ENCODE data around the gene LBH.

- TF ChIP-seq POLR2AphosphoS5 (IDR thresholded peaks at IDR 0.05; ENCODE audit: low read depth, low read length) (no peak), POLR2A (IDR thresholded peaks at IDR 0.05; ENCODE audit: low read depth, low read length) (no peak), TAF1 (IDR thresholded peaks at IDR 0.05; ENCODE audit: low read depth, low read length) (no peak), PAX5 (IDR thresholded peaks at IDR 0.05; ENCODE audit: insufficient read depth, low read length, severe bottlenecking) (no peak), SPI1 (IDR thresholded peaks at IDR 0.05; ENCODE audit: low read depth, low read length) (no peak)
Measured at GRCh38 chr2:30193104-30193681, 38.1 kb upstream of the LBH start.

Measured in GM12891 (cell line).